GM18519 (cell line): ENCODE data around the gene DNM2.
"Not testable (repeated sequence)": the region's sequence is repeated elsewhere in the genome, so short reads cannot be mapped to it uniquely, and the experiment has no call there.

Experiments
- ATAC-seq: cut with Tn5 transposase; IDR thresholded peaks from one replicate; pipeline ENCODE4 v1.9.1; 2021; ENCODE audit warnings: mild to moderate bottlenecking, moderate library complexity; ENCODE audit not compliant: unreplicated experiment, low FRiP score

DNM2 gene

DNA sequence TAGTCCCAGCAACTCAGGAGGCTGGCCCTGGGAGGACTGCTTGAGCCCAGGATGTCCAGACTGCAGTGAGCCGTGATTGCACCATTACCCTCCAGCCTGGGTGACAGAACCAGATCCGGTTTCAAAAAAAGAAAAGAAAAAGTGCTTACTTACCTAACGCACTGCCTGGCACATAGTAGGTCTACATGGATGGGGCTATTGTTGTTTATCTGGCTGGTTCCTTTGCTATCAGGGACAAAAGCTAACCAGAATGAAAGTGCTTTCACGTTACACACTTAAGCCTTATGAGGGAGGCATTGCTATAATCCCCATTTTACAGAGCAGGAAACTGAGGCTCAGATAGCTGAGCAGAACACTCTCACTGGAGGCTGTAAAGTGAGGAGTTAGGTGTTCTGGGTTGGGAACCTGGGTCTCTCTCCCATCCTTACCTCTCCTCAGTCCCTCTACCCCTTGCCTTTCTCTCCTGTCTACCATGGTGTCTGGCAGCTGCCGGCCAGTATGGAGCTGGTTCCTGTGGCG is 2.8 kb downstream of the DNM2 start:
- no peak for ATAC-seq

DNA sequence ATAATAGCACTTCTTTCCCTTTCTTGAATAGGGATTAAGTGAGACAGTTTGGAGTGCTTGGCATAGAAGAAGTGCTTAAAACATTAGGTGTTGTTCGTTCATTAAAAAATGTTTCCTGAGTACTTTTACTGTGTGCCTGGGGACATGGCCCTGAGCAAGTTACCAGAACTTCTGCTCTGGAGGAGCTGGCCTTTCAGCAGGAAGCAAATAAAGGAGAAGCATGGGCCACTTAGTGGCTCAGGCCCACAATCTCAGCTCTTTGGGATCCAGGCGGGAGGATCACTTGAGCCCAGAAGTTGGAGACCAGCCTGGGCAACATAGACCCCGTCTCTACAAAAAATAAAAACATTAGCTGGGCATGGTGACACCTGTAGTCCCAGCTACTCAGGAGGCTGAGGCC is 5.7 kb downstream of the DNM2 start:
- no peak for ATAC-seq

DNA sequence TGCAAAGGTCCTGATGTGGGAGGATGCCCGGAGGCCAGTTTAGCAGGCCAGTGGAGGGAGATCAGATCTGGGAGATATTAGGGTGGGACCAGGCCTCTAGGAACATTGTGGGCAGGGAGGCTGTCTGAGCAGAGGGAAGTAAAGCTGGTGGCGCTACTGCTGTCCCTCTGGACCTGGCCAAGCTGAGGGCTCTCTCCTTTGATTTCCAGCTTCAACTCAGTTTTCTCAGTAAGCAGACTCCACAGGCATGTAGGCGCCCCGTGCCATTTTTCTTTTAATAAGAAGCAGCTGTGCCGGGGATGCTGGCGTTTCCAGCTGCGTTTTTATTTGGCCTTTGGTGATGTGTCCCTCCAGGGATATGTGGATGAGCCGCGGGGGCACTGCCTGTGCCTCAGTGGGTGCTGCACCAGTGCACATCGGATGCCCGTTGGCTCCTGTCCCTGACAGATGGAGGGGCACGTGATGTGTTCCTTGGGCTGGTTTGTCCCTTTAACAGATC is 6.7 kb downstream of the DNM2 start:
- no peak for ATAC-seq

DNA sequence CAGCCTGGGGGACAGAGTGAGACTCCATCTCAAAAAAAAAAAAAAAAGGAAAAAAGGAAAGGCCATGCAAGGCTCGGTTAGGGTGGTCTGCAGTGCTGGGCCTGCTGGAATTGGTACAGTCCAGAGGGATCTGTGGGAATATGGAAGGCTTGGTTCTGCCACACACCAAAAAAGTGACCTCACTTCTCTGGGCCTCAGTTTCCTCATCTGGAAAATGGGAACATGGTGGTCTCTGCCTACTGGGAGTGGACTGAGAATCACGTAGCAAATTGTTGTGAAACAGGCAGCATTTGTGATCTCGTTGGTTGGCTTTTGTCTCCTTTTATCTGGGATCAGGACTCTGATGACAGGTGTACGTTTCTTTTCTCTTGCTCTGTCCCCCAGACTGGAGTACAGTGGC is 7.5 kb downstream of the DNM2 start:
- no peak for ATAC-seq

DNA sequence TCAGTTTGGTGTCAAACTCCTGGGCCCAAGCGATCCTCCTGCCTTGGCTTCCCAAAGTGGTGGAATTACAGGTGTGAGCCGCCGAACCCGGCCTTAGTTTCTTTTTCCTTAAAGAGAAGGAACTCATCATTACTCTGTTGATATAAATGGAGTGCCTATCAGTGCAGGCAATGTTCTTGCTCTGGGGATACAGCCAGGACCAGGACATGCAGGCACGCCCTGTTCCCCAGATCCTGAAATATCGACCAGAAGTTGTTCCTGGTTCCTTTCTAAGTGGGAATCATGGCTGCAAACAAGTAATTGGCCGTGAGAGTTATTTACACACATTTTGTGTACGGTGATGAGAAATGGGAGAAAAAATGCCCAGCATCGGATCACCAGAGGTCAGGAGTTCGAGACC is 8.4 kb downstream of the DNM2 start:
- no peak for ATAC-seq

DNA sequence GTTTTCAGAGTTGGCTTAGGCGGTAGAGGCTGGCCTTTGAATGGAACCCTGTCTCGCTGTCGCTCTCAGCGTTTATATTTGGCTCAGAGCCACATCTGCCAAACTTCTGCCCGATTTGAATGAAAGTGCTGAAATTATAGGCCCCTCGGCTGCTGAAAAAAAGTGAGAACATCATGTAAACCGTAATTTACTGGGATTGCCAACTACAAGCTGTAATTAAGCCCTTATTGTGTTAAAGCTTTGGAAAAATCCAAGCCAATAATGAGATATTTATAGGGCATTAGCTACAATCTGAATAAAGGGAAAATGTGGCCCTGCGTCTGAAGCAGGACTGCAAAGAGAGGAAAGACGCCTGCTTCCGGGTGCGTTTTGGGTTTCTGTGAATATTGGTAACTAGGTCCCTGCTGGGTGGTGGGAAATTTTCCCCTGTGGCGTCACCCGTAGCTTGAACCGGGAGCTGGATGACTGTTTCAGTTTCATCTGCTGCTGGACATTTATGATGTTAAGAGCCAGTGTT is 9.9 kb downstream of the DNM2 start:
- ATAC-seq: no peak

DNA sequence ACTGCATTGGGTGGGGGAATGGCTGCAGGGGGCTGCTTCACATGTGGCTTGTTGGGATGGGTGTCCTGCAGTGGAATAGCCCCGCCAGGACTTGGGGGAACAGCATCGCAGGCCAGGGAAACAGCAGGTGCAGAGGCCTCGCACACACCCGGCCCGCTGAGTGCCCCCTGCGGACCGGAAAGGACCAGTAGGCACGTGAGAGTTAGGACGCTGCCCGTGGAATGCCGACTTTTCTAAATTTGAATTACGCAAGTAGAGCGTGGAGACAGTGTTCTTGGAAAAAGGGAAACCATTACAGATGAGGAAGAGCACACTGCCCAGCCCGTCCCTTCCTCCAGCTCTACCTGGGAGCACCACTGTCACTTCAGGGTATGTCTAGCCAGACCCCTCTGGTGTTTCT is 11.5 kb downstream of the DNM2 start:
- no peak for ATAC-seq

DNA sequence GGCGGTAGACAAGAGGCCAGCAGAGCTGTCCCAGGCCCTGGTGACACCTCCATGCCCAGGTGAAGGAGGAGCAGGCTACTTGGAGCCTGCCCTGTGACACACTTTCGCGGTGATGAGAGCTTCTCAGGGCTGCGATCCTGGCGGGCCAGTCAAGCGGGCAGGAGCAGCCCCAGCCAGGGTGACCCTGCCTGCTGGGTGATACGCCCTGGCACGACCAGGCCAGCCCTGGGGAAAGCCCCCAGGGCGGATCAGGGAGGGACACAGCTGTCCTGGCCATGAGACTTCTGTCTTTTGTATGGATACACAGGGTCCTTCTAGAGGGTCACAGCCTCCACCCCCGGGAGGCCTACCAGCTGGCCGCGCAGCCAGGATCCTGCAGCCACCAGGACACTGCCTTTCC is 13.1 kb downstream of the DNM2 start:
- no peak for ATAC-seq

DNA sequence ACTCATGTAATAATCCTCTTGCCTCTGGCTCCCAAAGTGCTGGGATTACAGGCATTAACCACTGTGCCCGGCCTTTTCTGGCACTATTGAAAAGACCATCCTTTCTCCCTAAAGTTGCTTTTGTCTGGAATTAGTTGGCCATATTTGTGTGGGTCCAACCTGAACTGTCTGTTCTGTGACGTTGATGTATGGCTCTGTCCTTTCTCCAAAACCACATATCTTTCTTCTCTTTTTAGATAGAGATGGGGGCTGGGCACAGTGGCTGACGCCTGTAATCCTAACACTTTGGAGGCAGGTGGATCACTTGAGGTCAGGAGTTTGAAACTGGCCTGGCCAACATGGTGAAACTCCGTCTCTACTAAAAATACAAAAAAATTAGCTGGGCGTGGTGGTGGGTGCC is 17.9 kb downstream of the DNM2 start:
- no peak for ATAC-seq

DNA sequence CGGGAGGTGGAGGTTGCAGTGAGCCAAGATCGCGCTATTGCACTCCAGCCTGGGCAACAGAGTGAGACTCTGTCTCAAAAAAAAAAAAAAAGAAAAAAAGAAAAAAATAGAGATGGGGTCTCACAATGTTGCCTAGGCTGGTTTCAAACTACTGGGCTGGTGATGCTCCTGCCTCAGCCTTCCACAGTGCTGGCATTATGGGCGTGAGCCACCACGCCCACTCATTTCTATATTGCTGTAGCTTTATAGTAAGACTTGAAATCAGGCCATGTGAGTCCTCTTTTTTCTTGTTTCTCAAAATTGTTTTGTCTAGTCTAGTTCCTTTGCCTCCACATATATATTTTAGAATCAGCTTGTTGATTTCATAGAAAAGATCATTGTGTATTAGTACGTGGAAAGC is 18.3 kb downstream of the DNM2 start:
- no peak for ATAC-seq

DNA sequence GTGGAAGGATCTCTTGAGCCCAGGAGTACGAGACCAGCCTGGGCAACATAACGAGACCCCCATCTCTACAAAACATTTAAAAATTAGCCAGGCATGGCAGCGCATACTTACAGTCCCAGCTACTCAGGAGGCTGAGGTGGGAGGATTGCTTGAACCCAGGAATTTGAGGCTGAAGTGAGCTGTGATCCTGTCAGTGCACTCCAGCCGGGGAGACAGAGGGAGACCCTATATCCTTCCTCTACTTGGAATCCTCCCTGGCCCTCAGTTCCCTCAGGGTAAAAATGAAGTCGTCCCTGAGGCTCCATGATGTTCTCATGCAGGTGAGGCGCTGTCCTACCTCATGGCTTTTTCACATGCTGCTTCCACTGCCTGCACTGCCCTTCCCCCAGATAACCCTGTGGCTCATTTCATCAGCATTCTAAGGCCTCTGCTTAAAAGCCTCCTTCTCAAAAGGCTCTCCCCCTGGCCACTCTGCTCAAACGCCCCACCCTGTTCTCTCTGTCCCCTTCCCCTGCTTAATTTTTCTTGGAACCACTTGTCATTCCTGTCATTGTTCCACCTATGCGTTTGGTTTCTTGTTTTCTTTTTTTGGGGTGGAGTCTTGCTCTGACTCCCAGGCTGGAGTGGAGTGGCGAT is 19.2 kb downstream of the DNM2 start:
- no peak for ATAC-seq

DNA sequence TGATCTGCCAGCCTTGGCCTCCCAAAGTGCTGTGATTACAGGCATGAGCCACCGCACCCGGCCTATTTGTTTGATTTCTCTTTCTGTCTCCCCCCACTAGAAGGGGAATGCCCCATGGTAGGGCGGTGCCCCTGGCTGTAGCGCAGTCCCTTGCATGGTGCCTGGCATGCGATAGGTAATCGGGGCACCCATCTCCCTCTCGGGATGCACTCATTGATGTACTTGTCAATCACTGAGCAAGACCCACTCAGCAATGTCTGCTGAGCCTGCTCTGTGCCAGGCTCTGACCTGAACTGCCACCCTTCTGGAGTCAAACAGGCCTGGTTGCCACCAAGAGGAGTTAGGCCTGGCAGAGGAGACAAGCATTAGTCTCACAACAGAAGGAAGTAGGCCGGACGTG is 19.8 kb downstream of the DNM2 start:
- ATAC-seq: no peak

DNA sequence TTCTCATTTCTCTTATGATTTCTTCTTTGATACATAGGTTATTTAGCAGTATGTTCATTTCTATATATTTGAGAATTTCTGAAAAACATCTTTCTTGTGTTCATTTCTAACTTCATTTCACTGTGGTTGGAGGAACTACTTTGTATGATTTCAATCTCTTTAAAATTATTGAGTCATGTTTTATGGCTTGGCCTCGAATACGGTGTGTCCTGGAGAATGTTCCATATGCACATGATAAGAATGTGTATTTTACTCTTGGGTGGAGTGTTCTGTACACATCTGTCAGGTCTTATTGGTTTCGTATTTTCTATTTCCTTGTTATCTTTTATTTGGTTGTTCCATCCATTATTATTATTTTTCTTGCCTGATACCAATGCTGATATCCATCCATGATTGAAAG is 22.9 kb downstream of the DNM2 start:
- no peak for ATAC-seq

DNA sequence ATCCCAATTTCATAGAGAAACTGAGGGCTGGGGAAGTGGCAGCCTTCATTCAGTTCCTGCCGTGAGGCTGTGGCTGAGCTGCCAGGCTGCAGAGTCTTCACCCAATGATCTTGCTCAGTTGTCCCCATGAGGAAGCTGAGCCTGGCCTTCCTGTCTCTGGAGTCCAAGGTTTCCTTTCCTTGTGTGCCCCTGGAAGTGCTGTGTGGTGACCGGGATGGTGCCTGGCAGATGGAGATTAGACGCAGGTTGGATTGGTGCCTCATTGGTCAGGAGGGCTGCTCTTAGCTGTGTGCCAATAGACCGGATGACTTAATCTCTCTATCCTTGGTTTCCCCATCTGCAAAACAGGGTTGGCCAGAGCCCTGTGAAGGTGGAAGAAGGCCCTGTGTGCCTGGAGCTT is 24.6 kb downstream of the DNM2 start:
- no peak for ATAC-seq

DNA sequence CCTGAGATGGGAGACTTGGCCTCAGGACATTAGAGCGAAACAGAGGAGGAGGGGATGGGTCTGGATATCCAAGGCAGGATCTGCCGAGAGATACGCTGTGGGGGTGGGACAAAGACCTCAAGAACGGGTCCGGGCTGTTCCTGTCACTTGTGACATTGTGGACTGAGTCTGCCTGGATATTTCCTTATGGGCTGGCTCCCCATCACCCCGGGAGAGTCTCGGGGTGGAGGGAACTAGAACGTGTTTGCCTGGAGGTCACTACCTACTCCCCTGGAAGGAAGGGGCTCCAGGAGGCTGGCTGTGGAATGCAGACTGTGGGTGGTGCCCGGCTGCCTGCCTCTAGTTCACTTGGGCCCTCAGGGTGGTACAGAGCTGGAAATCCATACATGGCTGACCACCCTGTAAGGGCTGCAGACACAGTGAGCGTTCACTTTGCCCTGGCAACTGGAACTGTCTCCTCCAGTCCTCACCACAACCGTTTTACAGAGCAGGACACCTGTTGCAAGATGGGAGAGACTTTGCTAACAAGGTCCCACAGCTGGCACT is 26.4 kb downstream of the DNM2 start:
- ATAC-seq: no peak

DNA sequence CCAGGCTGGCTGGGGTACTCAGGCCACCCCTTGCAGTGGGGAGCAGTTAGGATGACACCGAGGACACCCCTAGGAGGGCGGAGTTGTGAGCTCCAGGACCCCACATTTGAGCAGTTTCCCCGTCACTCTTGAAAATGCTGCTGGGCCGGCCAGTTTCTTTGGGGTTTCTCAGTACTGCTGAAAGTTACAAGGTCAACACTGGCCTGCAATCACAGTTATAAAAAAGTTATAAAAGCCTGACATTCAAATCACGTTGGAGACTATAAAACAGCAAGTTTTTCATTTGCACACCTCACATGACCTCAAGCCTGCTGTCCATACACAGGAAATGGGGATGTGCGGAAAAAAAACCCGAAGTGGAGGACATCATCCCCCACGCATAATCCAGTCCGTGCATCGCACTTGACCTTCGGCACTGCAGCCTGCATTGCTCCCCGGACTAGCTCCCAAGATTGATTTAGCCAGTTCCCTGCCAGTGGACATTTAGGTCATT is 27.0 kb downstream of the DNM2 start:
- ATAC-seq: no peak

DNA sequence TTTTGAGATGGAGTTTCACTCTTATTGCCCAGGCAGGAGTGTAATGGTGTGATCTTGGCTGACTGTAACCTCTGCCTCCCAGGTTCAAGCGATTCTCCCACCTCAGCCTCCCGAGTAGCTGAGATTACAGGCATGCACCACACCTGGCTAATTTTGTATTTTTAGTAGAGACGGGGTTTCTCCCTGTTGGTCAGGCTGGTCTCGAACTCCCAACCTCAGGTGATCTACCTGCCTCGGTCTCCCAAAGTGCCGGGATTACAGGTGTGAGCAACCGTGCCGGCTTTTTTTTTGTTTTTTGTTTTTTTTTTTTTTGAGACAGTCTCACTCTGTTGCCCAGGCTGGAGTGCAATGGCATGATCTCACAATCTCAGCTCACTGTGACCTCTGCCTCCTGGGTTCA is 28.6 kb downstream of the DNM2 start:
- ATAC-seq: not testable (repeated sequence)

DNA sequence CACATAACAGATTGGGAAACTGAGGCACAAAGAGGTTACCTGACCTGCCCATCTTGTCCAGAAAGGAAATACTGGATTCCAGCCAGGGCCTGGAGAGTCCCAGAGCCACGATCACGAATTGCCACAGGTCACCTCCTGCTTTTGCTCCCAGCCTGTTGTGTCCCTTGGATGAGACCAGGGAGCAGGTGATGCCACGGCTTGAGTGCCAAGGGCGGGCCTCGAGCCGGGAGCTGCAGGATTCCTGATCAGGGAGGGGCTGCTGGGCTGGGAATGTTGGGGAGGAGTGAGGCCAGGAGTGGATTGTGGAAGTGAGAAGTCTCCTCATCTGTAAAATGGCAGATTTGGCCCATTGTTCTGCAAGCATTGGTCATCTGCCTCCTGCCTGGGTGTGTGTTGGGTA is 29.4 kb downstream of the DNM2 start:
- ATAC-seq: no peak

DNA sequence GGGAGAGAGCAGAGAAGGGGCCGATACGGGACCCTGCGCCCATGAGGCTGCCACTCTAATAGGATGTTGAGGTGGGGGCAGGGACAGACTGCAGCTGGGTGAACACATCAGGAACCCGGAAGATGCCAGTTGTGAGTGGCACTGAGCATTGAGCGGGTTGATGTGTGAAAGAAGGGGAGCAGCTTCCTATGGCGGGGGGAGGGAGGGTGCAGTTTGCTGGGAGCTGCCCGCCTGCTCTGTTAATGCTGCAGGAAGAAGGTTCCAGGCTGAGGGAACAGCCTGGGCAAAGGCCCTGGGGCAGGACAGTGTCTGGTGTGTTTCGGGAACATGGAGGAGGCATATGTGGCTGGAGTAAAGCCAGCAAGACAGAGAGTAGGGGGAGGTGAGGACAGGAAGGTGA is 29.8 kb downstream of the DNM2 start:
- ATAC-seq: no peak

DNA sequence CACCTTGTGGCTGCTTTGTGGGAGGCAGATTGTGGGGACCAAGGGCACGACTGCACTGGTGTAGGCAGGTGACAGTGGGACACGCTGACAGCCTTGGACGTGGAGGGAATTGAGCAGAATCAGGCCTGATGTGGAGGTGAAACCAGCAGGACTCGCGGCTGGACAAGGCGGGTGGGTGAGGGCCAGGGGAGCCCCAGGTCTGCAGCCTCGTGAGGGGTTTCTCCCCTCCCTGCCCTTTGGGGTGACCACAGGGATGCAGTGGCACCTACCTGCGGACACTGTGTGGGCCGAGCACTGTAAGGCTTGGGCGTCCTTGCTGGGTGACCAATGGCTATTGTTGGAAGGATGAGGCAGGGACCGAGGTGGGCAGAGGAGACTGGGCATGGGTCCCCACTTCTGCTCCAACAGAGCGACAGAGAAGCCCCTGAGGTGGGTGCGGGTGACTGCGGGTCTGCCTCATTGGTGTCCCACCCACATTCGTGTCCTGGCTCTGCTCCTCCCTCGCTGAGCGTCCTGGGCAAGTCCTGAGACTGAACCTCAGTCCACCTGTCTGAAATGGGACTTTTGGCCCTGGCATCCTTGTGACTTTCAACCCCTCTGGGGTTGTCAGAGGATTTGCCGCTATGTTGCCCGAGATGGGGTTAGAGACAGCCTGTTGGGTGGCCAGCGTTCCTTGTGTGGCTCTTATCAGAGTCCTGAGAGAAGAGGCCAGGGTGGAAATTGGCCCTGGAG is 30.5 kb downstream of the DNM2 start:
- ATAC-seq: no peak

DNA sequence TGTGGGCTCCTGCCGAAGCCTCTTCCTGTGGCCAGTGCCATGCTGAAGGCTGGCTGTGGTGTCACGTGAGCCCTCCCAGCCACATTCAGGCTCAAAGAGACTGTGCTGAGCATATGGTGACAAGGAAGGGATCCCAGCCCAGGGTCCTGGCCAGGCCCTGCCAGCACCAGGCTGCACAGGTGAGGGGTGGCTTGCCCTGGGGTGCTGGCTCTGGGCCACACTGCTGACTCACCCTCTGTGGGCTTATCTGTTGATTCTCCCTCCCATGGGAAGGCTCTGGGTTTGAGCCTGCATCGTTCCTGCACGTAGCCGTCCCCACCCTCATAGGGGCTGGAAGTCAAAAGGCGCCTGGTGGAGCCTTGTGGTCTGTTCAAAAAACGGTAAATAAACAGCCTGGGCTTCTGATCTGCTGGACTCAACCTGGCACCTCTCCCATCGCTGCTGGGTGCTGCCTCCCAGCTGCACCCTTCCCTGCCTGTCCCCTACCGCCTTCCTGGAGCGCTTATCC is 31.1 kb downstream of the DNM2 start:
- no peak for ATAC-seq
